Neural cell (in vitro differentiated cells): ENCODE results near the gene DAP.

Source experiments
- EP300 ChIP-seq: fragments of 450-650 bp; conservative IDR thresholded peaks from 2 replicates; pipeline ENCODE4 v1.6.1; 2014; ENCODE audit warnings: antibody characterized with exemption, mild to moderate bottlenecking, moderate library complexity; ENCODE audit not compliant: poor library complexity, severe bottlenecking
- EZH2 ChIP-seq: fragments of 200-600, 300-800 bp; shearing (Covaris generic), sonication (generic); IDR thresholded peaks from 2 replicates; pipeline ENCODE4 v1.6.1; 2014; ENCODE audit warnings: antibody characterized with exemption, low read length, borderline replicate concordance, mild to moderate bottlenecking; ENCODE audit not compliant: insufficient read depth, poor library complexity, severe bottlenecking
- MXI1 ChIP-seq: fragments of 450-650 bp; conservative IDR thresholded peaks from 2 replicates; pipeline ENCODE4 v1.6.1; 2014; ENCODE audit warnings: antibody characterized with exemption, mild to moderate bottlenecking; ENCODE audit not compliant: poor library complexity, severe bottlenecking
- POLR2AphosphoS5 ChIP-seq: IDR thresholded peaks from 2 replicates; pipeline ENCODE4 v1.6.1; 2012
- RAD21 ChIP-seq: fragments of 450-650 bp; conservative IDR thresholded peaks from 2 replicates; pipeline ENCODE4 v1.6.1; 2014; ENCODE audit warnings: antibody characterized with exemption, mild to moderate bottlenecking, moderate library complexity
- TAF1 ChIP-seq: IDR thresholded peaks from 2 replicates; pipeline ENCODE4 v1.6.1; 2012; ENCODE audit warnings: low read depth
- TF ChIP-seq, protein P1 (sequence below): fragments of 450-650 bp; IDR thresholded peaks from 2 replicates; pipeline ENCODE4 v1.5.1; 2014; ENCODE audit warnings: antibody characterized with exemption, mild to moderate bottlenecking, moderate library complexity; ENCODE audit not compliant: poor library complexity, severe bottlenecking
- TF ChIP-seq, protein P2 (sequence below): IDR thresholded peaks from 2 replicates; pipeline ENCODE4 v1.6.1; 2012; ENCODE audit warnings: borderline replicate concordance

DNA sequence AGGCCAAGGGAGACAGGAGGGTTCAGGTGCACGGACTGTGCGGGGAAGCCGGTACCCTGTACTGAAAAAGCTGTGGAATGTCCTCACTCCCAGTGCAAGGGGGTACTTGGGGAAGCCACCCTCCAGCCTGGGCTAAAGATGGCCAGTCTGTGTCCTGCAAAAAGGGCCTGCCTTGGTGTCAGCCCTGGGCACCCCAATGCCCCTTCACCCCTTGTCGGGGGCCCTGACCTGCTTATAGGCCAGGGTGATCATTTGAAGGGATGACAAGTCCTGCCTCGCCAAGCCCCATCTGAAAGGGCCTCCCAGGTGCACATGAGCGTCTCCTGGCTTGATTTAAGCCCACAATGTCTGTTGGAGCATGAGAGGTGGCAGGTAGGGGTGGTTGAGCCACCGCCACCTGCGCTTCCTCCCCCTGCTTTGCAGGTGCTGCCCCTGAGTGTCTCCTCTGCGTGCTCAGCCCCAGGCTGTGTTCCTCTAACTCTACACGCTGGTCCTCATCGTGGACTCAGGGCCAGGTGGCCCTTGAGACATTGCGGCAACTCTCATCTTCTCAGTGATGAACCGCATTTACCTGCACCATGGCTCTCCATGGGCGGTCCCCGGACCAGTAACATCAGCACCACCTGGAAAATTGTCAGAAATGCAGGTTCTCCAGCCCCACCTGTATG lies 100.2 kb downstream of the DAP start:
- TF ChIP-seq POLR2AphosphoS5 (no peak), MXI1 (no peak), EZH2 (no peak), EP300 (no peak), TAF1 (no peak), RAD21 (no peak)
- TF ChIP-seq, protein P1, sequence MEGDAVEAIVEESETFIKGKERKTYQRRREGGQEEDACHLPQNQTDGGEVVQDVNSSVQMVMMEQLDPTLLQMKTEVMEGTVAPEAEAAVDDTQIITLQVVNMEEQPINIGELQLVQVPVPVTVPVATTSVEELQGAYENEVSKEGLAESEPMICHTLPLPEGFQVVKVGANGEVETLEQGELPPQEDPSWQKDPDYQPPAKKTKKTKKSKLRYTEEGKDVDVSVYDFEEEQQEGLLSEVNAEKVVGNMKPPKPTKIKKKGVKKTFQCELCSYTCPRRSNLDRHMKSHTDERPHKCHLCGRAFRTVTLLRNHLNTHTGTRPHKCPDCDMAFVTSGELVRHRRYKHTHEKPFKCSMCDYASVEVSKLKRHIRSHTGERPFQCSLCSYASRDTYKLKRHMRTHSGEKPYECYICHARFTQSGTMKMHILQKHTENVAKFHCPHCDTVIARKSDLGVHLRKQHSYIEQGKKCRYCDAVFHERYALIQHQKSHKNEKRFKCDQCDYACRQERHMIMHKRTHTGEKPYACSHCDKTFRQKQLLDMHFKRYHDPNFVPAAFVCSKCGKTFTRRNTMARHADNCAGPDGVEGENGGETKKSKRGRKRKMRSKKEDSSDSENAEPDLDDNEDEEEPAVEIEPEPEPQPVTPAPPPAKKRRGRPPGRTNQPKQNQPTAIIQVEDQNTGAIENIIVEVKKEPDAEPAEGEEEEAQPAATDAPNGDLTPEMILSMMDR: no peak
- TF ChIP-seq, protein P2, sequence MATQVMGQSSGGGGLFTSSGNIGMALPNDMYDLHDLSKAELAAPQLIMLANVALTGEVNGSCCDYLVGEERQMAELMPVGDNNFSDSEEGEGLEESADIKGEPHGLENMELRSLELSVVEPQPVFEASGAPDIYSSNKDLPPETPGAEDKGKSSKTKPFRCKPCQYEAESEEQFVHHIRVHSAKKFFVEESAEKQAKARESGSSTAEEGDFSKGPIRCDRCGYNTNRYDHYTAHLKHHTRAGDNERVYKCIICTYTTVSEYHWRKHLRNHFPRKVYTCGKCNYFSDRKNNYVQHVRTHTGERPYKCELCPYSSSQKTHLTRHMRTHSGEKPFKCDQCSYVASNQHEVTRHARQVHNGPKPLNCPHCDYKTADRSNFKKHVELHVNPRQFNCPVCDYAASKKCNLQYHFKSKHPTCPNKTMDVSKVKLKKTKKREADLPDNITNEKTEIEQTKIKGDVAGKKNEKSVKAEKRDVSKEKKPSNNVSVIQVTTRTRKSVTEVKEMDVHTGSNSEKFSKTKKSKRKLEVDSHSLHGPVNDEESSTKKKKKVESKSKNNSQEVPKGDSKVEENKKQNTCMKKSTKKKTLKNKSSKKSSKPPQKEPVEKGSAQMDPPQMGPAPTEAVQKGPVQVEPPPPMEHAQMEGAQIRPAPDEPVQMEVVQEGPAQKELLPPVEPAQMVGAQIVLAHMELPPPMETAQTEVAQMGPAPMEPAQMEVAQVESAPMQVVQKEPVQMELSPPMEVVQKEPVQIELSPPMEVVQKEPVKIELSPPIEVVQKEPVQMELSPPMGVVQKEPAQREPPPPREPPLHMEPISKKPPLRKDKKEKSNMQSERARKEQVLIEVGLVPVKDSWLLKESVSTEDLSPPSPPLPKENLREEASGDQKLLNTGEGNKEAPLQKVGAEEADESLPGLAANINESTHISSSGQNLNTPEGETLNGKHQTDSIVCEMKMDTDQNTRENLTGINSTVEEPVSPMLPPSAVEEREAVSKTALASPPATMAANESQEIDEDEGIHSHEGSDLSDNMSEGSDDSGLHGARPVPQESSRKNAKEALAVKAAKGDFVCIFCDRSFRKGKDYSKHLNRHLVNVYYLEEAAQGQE: no peak
